ENCODE measurements around the gene PGBD4. TPM values are rescaled to one million over a fixed set of nuclear protein-coding genes. Genes with fewer than 3 reads are reported as not detected.

Gene PGBD4
- total RNA-seq, 1 donor from 2014 or later: 2.0 TPM

DNA sequence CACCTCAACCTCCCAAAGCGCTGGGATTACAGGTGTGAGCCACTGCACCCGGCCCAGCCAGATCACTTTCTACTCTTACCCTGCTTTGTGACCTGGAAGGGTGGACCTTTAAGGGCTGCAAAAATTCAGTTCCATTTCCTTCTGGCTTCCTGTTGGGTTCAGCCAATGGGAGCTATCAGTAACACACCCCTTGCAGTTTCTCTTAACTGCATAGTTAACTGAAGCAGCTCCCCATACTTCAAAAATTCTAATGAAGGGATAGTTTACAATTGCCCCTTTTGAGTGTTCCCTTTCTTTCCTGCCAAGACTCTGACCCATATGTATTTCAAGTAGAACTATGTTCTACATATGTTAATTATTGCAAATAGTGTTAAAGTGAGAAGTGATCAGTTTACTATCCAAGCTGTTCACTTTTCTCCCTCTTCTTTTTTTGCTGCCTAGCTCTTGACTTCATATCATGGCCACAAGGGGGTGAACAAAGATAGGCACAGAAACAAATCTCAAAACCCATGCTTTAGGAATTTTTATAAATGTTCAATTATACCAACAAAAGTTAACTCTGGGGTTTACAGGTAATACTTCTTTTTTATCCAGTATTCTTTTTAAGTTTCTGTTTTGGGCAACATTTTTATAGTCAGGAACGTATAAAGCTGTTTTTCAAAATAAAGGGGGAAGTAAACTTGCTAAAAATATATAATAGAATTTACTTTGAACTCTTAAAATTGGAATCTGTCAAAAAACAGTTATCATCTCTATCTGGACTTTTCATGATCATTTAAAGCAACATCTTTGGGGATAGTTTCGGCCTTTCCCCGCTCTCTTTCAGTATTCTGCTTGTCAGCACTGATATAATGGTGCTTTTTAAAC, 8.1 kb downstream of the PGBD4 start:
- Mint-ChIP-seq H3K9me3 (ENCODE audit: unreplicated experiment) (no peaks in the 10 kb centered on the region), H3K4me1 (ENCODE audit: unreplicated experiment) (no peaks in the 10 kb centered on the region), H3K27ac (ENCODE audit: unreplicated experiment) (no peak overlapping the region), H3K27me3 (ENCODE audit: unreplicated experiment) (peaks cover 17% of the 10 kb centered on the region), H3K36me3 (ENCODE audit: unreplicated experiment) (no peaks in the 10 kb centered on the region), H3K4me3 (ENCODE audit: unreplicated experiment) (no peak overlapping the region)
- TF ChIP-seq, protein P1, sequence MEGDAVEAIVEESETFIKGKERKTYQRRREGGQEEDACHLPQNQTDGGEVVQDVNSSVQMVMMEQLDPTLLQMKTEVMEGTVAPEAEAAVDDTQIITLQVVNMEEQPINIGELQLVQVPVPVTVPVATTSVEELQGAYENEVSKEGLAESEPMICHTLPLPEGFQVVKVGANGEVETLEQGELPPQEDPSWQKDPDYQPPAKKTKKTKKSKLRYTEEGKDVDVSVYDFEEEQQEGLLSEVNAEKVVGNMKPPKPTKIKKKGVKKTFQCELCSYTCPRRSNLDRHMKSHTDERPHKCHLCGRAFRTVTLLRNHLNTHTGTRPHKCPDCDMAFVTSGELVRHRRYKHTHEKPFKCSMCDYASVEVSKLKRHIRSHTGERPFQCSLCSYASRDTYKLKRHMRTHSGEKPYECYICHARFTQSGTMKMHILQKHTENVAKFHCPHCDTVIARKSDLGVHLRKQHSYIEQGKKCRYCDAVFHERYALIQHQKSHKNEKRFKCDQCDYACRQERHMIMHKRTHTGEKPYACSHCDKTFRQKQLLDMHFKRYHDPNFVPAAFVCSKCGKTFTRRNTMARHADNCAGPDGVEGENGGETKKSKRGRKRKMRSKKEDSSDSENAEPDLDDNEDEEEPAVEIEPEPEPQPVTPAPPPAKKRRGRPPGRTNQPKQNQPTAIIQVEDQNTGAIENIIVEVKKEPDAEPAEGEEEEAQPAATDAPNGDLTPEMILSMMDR (IDR thresholded peaks at IDR 0.05): peak; percentile 72
- DNase-seq (ENCODE audit: extremely low spot score, unreplicated experiment): no peak

DNA sequence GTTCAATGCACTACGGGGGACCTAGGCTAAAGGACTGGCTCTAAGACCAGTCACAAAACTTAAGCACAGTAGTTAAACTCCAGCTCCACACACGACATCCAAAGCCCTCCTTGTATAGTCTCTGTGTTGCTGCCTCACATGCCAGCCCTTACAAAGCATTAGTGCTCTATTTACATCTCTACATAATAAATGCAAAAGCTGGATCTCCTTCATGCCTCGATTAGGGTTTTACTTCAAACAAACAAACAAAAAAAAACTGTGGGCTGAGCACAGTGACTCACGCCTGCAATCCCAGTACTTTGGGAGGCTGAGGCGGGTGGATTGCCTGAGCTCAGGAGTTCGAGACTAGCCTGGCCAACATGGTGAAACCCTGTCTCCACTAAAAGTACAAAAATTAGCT, 9.6 kb downstream of the PGBD4 start:
- no peaks in the 10 kb centered on the region for H3K36me3 Mint-ChIP-seq (ENCODE audit: unreplicated experiment)
- H3K9me3 Mint-ChIP-seq (ENCODE audit: unreplicated experiment): no peaks in the 10 kb centered on the region
- TF ChIP-seq, protein P1 (IDR thresholded peaks at IDR 0.05): no peak
- DNase-seq (ENCODE audit: extremely low spot score, unreplicated experiment): no peak
- H3K27ac Mint-ChIP-seq (ENCODE audit: unreplicated experiment): no peak overlapping the region
- H3K4me1 Mint-ChIP-seq (ENCODE audit: unreplicated experiment): no peaks in the 10 kb centered on the region
- peaks cover 17% of the 10 kb centered on the region for H3K27me3 Mint-ChIP-seq (ENCODE audit: unreplicated experiment)
- H3K4me3 Mint-ChIP-seq (ENCODE audit: unreplicated experiment): no peak overlapping the region

GRCh38 chr15:34114215-34114614, 12.3 kb downstream of the PGBD4 start:
- no peaks in the 10 kb centered on the region for H3K9me3 Mint-ChIP-seq (ENCODE audit: unreplicated experiment)
- no peaks in the 10 kb centered on the region for H3K36me3 Mint-ChIP-seq (ENCODE audit: unreplicated experiment)
- no peaks in the 10 kb centered on the region for H3K4me1 Mint-ChIP-seq (ENCODE audit: unreplicated experiment)
- H3K27me3 Mint-ChIP-seq (ENCODE audit: unreplicated experiment): peaks cover 17% of the 10 kb centered on the region
- no peak overlapping the region for H3K27ac Mint-ChIP-seq (ENCODE audit: unreplicated experiment)
- no peak for DNase-seq (ENCODE audit: extremely low spot score, unreplicated experiment)
- TF ChIP-seq, protein P1 (IDR thresholded peaks at IDR 0.05): no peak
- H3K4me3 Mint-ChIP-seq (ENCODE audit: unreplicated experiment): no peak overlapping the region

DNA sequence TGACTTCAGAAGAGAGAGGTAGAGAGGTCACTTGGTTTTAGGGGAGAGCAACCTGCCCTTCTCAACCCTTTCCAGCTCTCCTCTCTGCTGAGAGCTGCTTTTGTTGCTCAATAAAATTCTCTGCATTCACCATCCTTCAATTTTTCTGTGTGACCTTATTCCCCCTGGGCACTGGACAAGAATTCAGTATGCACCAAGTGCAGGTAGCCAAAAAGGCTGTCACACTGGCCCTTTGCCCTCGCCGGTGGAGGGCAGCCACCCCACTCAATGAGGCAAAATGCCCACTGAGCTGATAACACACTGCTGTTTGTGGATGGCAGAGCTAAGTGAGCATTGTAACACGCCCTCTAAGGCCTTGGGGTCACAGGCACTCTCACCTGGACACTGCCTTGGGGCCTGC, 12.9 kb downstream of the PGBD4 start:
- DNase-seq (ENCODE audit: extremely low spot score, unreplicated experiment): no peak
- Mint-ChIP-seq H3K27ac (ENCODE audit: unreplicated experiment) (no peak overlapping the region), H3K9me3 (ENCODE audit: unreplicated experiment) (no peaks in the 10 kb centered on the region), H3K4me3 (ENCODE audit: unreplicated experiment) (no peak overlapping the region), H3K36me3 (ENCODE audit: unreplicated experiment) (no peaks in the 10 kb centered on the region), H3K4me1 (ENCODE audit: unreplicated experiment) (no peaks in the 10 kb centered on the region), H3K27me3 (ENCODE audit: unreplicated experiment) (peaks cover 17% of the 10 kb centered on the region)
- TF ChIP-seq, protein P1 (IDR thresholded peaks at IDR 0.05): no peak

DNA sequence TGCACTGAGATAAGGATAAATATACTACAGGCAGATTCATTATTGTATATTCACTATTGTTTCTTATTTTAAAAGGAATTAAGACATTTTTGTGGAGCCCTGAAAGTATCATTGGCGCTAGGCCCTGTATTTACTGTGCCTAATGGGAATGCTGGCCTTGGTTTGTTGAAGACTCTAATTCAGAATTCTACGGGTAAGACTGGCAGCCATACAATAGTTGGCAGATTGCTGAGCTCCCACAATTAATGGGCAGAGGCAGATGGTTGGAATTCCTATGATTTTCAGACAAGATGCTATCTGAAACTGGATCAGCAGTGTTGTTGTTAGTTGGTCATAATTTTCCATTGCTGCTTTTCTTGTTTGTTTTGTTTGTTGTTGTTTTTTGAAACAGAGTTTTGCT, 14.7 kb downstream of the PGBD4 start:
- H3K9me3 Mint-ChIP-seq (ENCODE audit: unreplicated experiment): no peaks in the 10 kb centered on the region
- H3K27ac Mint-ChIP-seq (ENCODE audit: unreplicated experiment): no peak overlapping the region
- TF ChIP-seq, protein P1 (IDR thresholded peaks at IDR 0.05): no peak
- DNase-seq (ENCODE audit: extremely low spot score, unreplicated experiment): no peak
- no peaks in the 10 kb centered on the region for H3K36me3 Mint-ChIP-seq (ENCODE audit: unreplicated experiment)
- H3K4me3 Mint-ChIP-seq (ENCODE audit: unreplicated experiment): no peak overlapping the region
- H3K27me3 Mint-ChIP-seq (ENCODE audit: unreplicated experiment): peaks cover 19% of the 10 kb centered on the region
- no peaks in the 10 kb centered on the region for H3K4me1 Mint-ChIP-seq (ENCODE audit: unreplicated experiment)

All from osteocyte (in vitro differentiated cells).